ENCODE measurements around the gene KIF21B.
"Not testable (repeated sequence)": the region's sequence is repeated elsewhere in the genome, so short reads cannot be mapped to it uniquely, and the experiment has no call there.

Gene KIF21B

DNA sequence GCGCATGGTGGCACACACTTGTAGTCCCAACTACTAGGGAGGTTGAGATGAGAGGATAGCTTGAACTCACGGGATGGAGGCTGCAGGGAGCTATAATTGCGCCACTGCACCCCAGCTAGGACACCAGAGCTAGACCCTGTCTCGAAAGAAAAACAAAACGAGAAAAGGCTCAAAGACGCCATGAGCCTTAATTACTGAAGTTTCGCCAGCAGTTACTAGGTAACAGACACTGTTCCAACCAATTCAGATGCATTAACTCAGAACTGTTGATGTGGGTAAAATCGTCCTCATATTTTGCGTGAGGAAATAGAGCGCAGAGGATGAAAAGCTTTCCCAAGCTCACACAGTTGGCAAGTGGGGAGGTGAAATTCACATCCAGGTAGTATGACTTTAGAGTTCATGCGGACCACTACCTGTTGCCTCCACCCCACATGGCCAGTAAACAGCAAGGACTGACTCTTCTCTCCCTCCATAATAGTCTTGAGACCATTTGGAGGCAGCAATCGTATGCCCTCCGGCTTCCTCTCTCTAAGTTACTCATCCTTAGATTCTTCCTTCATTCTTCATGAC is 88.8 kb downstream of the KIF21B start:
- no peak for DNase-seq

DNA sequence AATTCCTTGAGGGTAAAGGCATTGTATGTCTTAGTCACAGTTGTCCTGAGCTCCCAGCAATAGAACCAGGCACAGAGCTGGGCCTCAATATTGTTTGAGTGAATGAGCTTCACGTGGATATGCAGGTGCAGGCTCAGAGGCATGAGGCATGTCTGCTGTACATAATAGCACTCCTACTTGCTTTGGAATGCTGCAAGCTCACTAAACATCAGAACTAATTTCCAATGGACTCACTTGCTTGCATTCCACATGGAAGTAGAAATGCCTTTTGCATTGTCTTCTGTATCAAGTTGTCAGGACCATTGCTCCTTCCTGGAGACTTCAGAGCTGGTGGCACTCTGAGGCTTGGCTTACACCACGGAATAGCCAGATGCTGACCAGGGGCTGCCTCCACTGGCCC is 91.7 kb downstream of the KIF21B start:
- no peak for DNase-seq

DNA sequence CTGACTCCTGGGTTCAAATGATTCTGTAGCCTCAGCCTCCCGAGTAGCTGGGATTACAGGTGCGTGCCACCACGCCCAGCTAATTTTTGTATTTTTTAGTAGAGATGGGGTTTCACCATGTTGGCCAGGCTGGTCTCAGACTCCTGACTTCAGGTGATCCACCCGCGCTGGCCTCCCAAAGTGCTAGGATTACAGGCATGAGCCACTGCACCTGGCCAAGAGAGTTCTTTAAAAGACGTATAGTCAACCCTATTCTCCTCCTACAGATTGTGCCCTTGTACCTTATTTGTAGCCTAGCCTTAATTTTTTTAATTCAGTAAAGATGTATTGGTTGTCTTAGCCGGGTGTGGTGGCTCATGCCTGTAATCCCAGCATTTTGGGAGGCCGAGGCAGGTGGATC is 93.2 kb downstream of the KIF21B start:
- not testable (repeated sequence) for DNase-seq

DNA sequence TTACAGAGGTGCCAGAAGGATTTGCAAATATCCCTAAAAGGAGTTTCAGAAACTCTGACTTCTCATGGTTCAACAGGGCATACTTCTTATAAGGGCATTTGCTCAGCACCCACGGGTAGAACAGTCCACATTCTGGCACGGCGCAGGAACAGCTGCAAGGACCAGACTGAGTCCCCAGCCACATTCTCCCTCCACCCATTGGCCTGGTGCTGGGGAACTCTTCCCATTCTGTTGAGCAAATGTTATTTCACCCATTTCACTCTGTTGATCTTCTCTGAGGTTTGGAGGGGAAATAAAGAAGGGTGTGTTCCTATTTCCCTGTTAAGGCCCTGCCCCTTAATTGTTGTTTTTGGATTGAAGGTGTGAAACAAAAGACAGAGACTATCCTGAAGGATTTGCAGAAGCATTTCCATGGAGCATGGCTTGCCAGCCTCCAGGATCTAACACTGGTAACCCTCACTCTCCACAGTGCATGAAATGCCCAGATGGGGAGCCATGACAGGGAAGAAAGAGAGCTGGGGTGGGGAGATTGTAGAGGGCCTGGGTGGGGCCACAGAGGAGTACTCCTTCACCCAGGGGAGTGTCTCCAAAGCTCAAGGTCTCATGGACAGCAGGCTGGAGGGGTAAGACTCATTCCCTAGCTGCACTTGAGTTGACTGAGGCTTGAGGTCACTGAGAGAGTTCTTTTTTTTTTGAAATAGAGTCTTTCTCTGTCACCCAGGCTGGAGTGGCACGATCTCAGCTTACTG is 93.8 kb downstream of the KIF21B start:
- no peak for DNase-seq

DNA sequence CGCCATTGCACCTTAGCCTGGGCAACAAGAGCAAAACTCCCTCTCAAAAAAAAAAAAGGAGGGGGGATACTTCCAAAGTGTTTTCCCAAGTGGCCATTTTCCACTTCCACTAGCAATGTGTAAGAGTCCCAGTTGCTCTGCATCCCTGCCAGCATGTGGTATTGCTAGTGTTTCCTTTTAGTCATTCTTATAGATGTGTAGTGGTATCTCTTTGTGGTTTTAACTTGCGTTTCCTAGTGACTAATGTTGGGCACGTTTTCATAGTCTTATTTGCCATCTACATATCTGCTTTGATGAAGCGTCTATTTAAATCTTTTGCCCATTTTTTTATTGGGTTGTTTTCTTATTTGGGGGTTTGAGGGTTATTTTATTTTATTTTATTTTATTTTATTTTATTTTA is 97.7 kb downstream of the KIF21B start:
- DNase-seq = no peak

DNA sequence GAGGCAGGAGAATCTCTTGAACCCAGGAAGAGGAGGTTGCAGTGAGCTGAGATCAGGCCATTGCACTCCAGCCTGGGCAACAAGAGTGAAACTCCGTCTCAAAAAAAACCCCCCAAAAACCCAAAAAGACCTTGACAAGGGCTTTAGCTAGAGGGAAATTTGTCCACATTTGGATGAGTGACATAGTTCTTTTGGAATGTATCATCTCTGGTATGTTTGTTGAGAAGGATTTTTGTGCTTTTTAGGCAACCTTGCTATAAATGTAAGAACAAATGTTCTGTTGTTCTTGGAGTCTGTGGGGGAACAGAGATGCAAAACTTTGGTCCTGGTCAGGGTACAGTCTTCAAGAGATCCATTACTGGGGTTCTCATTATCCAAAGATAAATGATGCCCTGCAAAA is 99.9 kb downstream of the KIF21B start:
- DNase-seq = no peak

DNA sequence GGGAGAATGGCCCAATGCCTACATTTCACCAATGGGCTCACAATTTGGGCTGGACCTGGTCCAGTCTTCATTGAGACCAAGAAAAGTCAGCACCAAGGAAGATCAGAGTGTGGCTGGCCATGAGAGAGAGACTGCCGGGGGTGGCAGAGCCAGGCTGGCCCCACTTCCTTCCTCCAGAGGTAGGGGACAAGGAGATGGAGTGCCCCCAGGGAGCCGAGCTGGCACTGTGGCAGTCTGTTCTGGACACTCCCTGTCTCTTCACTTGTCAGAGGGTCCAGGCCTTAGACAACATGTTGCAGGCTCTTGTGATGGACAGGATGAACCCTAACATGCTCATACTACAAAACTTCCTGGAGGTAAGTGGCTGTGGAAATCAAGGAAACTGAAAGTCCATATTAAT is 101.1 kb downstream of the KIF21B start:
- DNase-seq = no peak

DNA sequence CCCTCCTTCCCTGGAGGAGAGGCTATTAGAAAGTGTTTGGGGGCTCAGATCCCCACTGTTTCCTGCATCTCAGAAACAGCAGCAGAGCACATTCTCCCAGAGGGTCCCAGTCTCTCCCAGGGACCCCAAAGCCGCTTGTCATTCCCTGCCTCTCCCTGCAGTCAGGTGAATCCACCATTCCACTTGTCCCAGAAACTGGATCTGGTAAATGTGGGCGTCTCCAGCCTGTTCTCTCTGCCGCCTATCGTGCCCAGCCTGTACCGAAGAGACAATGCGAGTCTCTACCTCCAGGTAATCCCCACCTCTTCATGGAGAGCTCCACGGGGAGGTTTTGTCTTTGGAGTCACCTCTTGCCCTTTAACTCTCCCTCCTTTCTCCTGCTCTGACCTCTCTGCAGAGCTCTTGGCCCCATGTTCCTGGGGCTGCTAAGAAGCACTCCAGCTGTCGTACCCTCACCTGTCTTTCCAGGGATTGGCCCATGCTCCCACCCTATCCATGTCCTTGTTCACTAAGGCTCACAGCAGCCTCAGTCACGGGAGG is 101.9 kb downstream of the KIF21B start:
- no peak for DNase-seq

Data from OCI-M1 (cell line).